Left lung (tissue), 10 donors: Measurements from ENCODE around the gene EHBP1. TPM values are rescaled to one million over a fixed set of nuclear protein-coding genes. Genes with fewer than 3 reads are reported as not detected.

ENCODE experiments used
- ATAC-seq: fragments of 200-7000 bp; cut with Tn5 transposase; one replicate; pipeline ENCODE4 v1.9.1; 2020; ENCODE audit warnings: moderate library complexity
- DNase-seq, 4 donors: peaks; one replicate each; pipeline ENCODE4 v3.0.0-alpha.2; 2013 to 2020
- H3K27ac ChIP-seq, 2 donors: fragments of 200-600 bp; sonication (generic) in 1 of 2; one replicate each; pipeline versions ENCODE4 v1.5.0 to v1.8.0; 2020 to 2021
- H3K27me3 ChIP-seq, 2 donors: fragments of 200-600 bp; sonication (generic) in 1 of 2; one replicate each; pipeline versions ENCODE4 v1.5.0 to v1.8.0; 2020 to 2021
- H3K36me3 ChIP-seq, 2 donors: fragments of 200-600 bp; sonication (generic) in 1 of 2; one replicate each; pipeline versions ENCODE4 v1.5.0 to v1.8.0; 2020 to 2021
- H3K4me1 ChIP-seq, 2 donors: fragments of 200-600 bp; one replicate each; pipeline ENCODE4 v1.8.0; 2021
- H3K4me3 ChIP-seq, 2 donors: fragments of 200-600 bp; sonication (generic) in 1 of 2; one replicate each; pipeline versions ENCODE4 v1.5.0 to v1.8.0; 2020 to 2021; ENCODE audit warnings: mild to moderate bottlenecking in 1 of 2
- H3K9me3 ChIP-seq, 2 donors: fragments of 200-600 bp; sonication (generic) in 1 of 2; one replicate each; pipeline versions ENCODE4 v1.5.0 to v1.8.0; 2020 to 2021
- intact Hi-C, 2 donors: fragments of 100-400 bp; cut with DNase I; formaldehyde crosslinking; loops; one replicate each; pipeline versions ENCODE4 v1.11.2 to v1.14.2; 2022
- polyA plus RNA-seq, 6 donors: library from polyadenylated mRNA; unstranded; fragments of 120-200 nt; gene quantifications; one replicate each; pipeline ENCODE4 v1.2.1, GENCODE V29; 2013; ENCODE audit not compliant: insufficient read length in 6 of 6
- total RNA-seq, 2 donors: library from RNA; stranded (reverse); fragmentation: NEBNext Ultra II Directional; extraction: Animal tissue kit (Norgen Biotek cat#: 25700); gene quantifications; one replicate each; pipeline ENCODE4 v1.2.1, GENCODE V29; 2021
- TF ChIP-seq, protein P1 (sequence below), 2 donors: fragments of 200-600 bp; sonication (generic) in 1 of 2; IDR thresholded peaks; one replicate each; pipeline versions ENCODE4 v1.5.0 to v1.8.0; 2021; ENCODE audit warnings: antibody characterized with exemption in 2 of 2
- donor health status: DM: no; HTN: yes; CAD: no.
- donor health status: DM: no; HTN: no; CAD: no.

The EHBP1 gene
- total and polyA plus RNA-seq, 8 donors, result 35.4 to 48.9 (median 38.9) TPM

DNA sequence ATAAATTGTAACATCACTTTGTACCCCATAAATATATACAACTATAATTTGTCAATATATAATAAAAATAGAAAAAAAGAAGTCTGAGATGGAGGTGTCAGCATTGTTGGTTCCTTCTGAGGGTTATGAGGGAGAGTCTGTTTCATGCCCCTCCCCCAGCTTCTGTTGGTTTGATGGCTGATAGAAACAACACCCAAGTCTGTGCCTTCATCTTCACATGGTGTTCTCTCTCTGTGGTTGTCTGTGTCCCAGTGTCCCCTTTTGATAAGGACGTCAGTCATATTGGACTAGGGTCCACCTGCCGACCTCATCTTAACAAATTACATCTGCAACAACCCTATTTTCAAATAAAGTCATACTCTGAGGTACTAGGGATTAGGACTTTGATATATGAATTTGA, 20.3 kb upstream of the EHBP1 start:
- no peaks in the 10 kb centered on the region for H3K36me3 ChIP-seq
- ATAC-seq, result no peak

DNA sequence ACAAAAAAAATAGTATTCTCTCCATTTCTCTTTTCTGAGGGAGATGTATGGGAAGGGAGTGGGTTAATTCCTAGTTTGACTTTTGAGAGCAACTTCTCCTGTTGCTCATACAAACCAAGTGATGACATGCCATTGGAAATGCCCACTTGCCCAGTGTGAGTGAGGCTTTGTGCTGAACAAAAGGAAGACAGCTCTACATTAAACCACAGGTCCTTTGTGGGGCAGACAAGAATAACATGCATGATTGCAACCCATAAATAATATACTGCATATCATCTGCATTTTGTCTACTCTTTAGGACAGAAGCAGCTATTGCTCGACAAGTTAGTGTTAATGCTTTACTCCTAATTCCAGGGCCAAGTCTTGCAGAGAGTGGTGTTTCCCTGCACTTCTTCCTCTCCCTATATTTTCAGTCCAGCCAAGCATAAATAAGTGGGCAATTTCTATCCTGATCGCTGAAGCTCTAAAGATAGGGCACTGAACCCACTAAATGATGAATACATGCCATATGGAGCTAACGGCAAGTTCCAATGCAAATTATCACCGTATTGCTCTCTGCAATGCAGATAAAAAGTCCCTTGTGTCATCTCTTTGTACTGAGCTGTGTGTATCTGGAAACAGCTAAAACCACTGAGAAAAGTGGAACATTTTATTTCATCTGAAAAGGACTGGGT, 19.4 kb upstream of the EHBP1 start:
- no peak for ATAC-seq
- Histone ChIP-seq H3K27me3 (no peaks in the 10 kb centered on the region), H3K27ac (no peak overlapping the region), H3K4me3 (no peak overlapping the region), H3K4me1 (no peaks in the 10 kb centered on the region), H3K36me3 (no peaks in the 10 kb centered on the region), H3K9me3 (no peaks in the 10 kb centered on the region)
- intact Hi-C loops, result no loop called here
- TF ChIP-seq, protein P1, sequence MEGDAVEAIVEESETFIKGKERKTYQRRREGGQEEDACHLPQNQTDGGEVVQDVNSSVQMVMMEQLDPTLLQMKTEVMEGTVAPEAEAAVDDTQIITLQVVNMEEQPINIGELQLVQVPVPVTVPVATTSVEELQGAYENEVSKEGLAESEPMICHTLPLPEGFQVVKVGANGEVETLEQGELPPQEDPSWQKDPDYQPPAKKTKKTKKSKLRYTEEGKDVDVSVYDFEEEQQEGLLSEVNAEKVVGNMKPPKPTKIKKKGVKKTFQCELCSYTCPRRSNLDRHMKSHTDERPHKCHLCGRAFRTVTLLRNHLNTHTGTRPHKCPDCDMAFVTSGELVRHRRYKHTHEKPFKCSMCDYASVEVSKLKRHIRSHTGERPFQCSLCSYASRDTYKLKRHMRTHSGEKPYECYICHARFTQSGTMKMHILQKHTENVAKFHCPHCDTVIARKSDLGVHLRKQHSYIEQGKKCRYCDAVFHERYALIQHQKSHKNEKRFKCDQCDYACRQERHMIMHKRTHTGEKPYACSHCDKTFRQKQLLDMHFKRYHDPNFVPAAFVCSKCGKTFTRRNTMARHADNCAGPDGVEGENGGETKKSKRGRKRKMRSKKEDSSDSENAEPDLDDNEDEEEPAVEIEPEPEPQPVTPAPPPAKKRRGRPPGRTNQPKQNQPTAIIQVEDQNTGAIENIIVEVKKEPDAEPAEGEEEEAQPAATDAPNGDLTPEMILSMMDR (IDR thresholded peaks at IDR 0.05), result no peak
- no peak for DNase-seq

More for the DNA sequence above, 20.3 kb upstream of the EHBP1 start:
- Histone ChIP-seq H3K27me3 (no peaks in the 10 kb centered on the region), H3K27ac (no peak overlapping the region), H3K9me3 (no peaks in the 10 kb centered on the region), H3K4me1 (no peaks in the 10 kb centered on the region), H3K4me3 (no peak overlapping the region)
- intact Hi-C loops, result no loop called here
- TF ChIP-seq, protein P1 (IDR thresholded peaks at IDR 0.05), result no peak
- DNase-seq, result no peak

DNA sequence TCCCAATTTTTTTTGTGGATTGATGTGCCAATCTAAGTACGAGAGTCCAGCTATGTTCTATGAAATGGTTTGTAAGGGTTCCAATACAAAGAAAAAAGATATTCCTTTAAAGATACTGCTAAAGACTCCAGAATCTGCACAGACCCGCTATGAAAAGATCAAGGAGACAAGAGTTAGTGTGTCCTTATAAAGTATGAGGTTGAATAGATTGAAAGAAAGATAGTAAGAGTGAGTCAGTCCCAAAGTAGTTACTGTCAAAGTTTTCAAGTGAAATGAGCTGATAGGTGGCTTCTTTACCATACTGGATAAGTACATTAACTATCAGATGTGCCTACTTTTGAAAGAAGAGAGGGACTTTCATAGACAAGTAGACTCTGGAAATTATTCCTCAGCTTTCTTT, 17.9 kb upstream of the EHBP1 start:
- H3K36me3 ChIP-seq, result no peaks in the 10 kb centered on the region
- ATAC-seq (no peak), DNase-seq (no peak)
- no peaks in the 10 kb centered on the region for H3K4me1 ChIP-seq
- intact Hi-C loops, result no loop called here
- no peaks in the 10 kb centered on the region for H3K27me3 ChIP-seq
- H3K9me3 ChIP-seq, result no peaks in the 10 kb centered on the region
- no peak overlapping the region for H3K4me3 ChIP-seq
- no peak overlapping the region for H3K27ac ChIP-seq
- TF ChIP-seq, protein P1 (IDR thresholded peaks at IDR 0.05), result no peak

DNA sequence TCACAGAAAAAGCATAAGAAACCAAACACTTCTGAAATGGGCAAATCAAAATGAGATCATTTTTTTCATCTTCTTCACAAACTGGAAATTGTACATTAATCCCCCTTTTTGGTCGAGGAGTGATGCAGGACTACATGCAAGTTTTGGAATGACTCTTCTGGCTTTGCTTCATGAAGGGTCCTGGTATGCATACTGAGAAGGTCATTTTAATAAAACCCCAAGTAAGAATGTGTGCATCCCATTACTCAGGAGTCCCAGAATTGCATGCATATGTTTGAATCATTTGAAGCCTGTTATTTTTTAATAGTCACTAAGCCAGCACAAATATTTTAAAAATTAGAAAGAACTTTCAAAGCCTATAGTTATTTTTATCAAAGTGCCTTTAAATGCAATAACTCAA, 16.7 kb upstream of the EHBP1 start:
- H3K36me3 ChIP-seq, result no peaks in the 10 kb centered on the region
- no peaks in the 10 kb centered on the region for H3K27me3 ChIP-seq
- H3K4me3 ChIP-seq, result no peak overlapping the region
- intact Hi-C loops, result no loop called here
- no peak overlapping the region for H3K27ac ChIP-seq
- ATAC-seq (no peak), DNase-seq (no peak)
- TF ChIP-seq, protein P1 (IDR thresholded peaks at IDR 0.05), result no peak
- no peaks in the 10 kb centered on the region for H3K9me3 ChIP-seq
- H3K4me1 ChIP-seq, result no peaks in the 10 kb centered on the region

DNA sequence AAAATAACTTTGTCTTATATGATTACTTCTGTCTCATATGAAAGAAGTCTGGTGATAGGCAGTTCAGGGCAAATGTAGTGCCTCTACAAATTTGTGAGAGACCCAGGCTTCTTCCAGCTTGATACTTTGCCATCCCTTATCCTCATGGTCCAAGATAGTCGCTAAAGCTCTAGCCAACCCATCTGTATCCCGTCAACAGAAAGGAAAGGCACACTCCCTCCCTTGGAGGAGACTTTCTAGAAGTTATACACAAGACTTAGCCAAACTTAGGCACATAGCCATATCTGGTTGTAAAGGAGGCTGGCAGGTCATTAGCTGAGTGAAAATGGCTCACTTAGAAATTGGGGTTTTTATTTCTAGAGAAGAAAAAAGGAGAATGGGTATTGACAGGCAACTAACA, 14.3 kb upstream of the EHBP1 start:
- intact Hi-C loops, result no loop called here
- Histone ChIP-seq H3K27me3 (no peaks in the 10 kb centered on the region), H3K4me3 (no peak overlapping the region), H3K27ac (no peak overlapping the region), H3K36me3 (no peaks in the 10 kb centered on the region), H3K9me3 (no peaks in the 10 kb centered on the region), H3K4me1 (no peaks in the 10 kb centered on the region)
- DNase-seq (no peak), ATAC-seq (no peak)
- TF ChIP-seq, protein P1 (IDR thresholded peaks at IDR 0.05), result no peak
